GM21528 (cell line): ENCODE measurements around the gene TGOLN2.

Source experiments
- ATAC-seq: cut with Tn5 transposase; IDR thresholded peaks from one replicate; pipeline ENCODE4 v1.9.1; 2021; ENCODE audit warnings: mild to moderate bottlenecking, moderate library complexity; ENCODE audit not compliant: unreplicated experiment, low FRiP score

The TGOLN2 gene

GRCh38 chr2:85310330-85310729 is 17.5 kb downstream of the TGOLN2 start:
- no peak for ATAC-seq

DNA sequence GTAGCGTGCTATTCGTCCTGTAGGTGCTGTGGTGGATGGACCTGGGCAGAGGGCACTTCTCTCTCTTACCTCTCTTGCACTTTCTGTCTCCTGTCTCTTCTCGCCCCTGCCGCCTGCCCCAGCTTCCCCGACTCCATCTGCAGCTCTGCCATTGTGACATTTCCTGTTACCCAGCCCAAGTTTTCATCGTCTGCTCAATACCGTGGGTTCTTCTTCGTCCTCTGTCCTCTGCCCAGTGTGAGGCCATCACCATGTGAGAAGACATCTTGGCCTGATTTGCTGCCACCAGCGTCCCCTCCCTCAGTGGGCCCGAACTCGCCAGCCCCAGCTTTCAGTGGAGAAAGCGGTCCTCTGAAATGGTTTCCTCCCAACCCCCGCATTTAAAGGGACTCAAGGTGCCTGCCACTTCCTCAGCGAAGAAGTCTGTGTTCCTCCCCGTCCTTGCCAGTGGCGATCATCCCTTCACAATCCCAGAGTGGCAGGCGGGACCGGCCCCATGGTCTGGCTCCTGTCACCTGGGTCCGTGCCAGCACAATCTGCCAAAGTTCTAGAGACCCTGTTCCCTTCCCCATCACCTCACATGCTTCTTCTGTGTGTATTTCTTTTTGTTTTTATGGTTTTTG is 18.0 kb downstream of the TGOLN2 start:
- ATAC-seq, result no peak

GRCh38 chr2:85308896-85309555 is 18.8 kb downstream of the TGOLN2 start:
- ATAC-seq, result no peak

DNA sequence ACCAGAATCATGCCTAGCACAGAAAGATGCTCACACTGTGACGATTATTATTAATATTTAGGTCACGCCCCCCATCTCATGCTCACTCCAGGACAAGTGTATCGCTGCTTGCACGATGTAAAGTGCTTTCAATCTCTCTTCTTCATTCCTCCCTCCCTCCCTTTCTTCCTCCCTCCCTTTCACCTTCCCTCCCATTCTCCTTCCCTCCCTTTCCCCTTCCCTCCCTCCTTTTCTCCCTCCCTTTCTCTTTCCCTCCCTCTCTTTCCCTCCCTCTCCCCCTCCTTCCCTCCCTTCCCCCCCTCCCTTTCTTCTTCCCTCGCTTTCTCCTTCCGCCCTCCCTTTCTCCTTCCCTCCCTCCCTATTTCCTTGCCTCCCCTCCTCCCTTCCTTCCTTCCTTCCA is 19.6 kb downstream of the TGOLN2 start:
- no peak for ATAC-seq

DNA sequence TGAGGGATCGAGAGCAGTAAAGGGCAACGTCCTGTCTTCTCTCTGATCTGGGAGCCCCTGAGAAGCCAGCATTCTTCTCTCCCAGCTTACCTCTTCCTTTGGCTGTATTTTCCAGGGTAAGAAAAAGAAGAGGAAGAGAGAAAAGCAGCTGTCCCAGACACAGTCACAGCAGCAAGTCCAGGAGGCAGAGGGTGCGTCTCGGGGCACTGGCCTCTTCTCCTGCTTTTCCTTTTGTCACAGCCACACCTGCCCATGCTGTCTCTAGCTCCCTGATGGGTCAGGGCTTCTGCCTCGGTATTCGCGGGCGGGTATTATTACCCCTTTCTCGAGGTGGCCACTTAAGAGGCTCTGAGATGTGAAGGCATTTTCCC is 20.3 kb downstream of the TGOLN2 start:
- no peak for ATAC-seq

DNA sequence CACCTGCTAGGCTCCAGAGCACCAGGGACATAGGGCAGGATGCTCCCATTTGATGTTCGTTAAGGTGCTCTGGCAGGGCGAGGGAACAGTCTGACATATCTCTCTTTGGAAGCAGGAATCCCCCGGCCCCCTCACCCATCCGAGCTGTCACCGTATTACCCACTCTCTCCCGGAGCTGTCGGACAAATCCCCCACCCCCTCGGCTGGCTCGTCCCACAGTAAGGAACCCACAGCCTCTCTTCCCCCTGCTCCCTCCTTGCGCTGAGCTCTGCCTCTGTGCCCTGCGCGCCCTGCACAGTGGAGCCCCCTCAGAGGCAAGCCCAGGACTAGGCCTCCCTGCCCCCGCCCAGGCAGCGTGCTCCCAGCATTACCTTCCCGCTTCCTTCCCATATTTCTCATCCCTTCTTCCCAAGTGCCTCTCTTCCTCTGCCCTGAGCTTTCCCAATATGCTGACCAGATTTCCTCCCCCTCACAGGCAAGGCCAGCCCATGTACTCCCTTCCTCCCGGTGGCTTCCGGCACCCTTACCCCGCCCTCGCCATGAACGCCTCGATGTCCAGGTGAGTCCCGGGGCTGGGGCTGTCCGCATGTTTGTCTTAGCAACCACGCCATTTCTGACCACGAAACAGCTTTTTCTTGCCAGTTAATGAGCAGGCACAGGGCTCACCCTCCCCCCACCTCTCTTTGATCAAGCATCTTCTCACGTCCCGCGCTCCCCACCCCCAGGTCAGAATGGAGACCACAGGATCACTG is 23.8 kb downstream of the TGOLN2 start:
- ATAC-seq, result no peak

DNA sequence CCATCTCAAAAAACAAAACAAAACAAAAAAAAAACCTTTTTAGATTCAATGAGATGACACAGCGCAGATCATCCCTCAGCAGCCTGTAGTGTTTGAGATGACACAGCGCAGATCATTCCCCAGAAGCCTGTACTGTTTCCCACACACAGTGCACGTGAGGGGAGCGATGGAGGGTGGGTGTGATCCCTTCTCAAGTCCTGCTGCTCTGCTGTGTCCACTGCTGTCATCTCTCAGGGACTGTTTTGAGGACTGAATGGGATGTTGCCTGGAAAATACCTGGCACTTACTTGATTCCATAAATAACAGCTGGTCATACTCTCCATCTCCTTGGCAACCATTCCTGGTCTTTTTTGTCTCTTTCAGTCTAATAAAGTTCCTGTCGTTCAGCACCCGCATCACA is 25.7 kb downstream of the TGOLN2 start:
- ATAC-seq, result no peak

- ATAC-seq, result no peak
These were observed 36.3 kb downstream of the TGOLN2 start for GRCh38 chr2:85291425-85292023.

DNA sequence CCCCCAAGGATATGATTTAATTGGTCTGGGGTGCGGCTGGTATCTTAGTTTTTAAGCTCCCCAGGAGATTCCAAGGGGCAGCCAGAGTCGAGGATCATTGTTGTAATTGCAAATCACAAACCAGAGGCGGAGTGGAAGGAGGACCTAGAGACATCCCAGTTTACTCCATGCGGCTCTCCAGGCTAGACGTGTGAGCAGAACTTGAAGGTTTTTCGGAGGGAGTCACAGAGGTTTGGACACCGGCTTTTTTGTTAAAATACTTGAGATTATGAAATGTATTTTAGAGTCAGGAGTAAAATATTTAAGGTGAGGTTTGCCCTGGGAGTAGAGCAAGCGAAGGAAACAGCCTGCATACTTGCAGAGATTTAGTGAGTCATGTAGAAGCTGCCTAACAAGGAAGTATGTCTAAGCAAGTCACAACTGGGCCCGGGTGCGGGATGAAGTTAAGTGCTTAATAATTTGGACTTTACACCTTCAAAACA is 39.5 kb downstream of the TGOLN2 start:
- ATAC-seq, result no peak

GRCh38 chr2:85287721-85288120 is 40.1 kb downstream of the TGOLN2 start:
- ATAC-seq, result no peak

GRCh38 chr2:85286918-85287317 is 40.9 kb downstream of the TGOLN2 start:
- ATAC-seq, result no peak

- ATAC-seq, result no peak
These were observed 44.1 kb downstream of the TGOLN2 start for GRCh38 chr2:85283641-85284040.

- no peak for ATAC-seq
These were observed 44.9 kb downstream of the TGOLN2 start for GRCh38 chr2:85282914-85283313.

- no peak for ATAC-seq
These were observed 46.2 kb downstream of the TGOLN2 start for GRCh38 chr2:85281553-85281952.

- no peak for ATAC-seq
These were observed 49.4 kb downstream of the TGOLN2 start for GRCh38 chr2:85278361-85278760.

- ATAC-seq, result no peak
These were observed 50.2 kb downstream of the TGOLN2 start for GRCh38 chr2:85277416-85278158.

GRCh38 chr2:85276571-85277118 is 51.1 kb downstream of the TGOLN2 start:
- no peak for ATAC-seq

DNA sequence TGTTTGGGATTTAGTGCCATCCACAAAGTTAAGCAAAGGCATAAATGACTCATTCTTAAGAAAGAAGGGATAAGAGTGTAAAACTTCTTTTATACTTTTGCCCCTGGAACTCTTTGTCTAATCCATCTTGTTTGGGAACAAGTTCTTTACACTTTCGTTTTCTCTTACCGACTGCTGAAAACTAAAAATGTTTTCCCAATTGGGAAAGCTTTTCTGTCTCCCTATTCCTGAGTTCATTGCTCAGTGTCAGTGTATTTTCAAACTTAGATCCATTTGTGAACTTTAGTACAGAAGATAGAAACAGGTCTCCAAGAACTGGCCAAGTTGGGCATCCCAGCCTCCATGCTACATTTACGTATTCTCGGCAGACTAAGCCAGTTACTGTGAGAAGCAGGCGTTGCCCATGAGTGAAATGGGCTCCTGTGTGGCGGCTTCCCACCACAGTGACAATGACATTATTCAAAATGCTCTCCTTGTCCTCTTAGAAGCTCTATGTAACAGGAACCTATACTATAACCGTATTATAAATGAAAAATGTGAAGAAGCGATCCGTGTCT is 51.7 kb downstream of the TGOLN2 start:
- no peak for ATAC-seq

DNA sequence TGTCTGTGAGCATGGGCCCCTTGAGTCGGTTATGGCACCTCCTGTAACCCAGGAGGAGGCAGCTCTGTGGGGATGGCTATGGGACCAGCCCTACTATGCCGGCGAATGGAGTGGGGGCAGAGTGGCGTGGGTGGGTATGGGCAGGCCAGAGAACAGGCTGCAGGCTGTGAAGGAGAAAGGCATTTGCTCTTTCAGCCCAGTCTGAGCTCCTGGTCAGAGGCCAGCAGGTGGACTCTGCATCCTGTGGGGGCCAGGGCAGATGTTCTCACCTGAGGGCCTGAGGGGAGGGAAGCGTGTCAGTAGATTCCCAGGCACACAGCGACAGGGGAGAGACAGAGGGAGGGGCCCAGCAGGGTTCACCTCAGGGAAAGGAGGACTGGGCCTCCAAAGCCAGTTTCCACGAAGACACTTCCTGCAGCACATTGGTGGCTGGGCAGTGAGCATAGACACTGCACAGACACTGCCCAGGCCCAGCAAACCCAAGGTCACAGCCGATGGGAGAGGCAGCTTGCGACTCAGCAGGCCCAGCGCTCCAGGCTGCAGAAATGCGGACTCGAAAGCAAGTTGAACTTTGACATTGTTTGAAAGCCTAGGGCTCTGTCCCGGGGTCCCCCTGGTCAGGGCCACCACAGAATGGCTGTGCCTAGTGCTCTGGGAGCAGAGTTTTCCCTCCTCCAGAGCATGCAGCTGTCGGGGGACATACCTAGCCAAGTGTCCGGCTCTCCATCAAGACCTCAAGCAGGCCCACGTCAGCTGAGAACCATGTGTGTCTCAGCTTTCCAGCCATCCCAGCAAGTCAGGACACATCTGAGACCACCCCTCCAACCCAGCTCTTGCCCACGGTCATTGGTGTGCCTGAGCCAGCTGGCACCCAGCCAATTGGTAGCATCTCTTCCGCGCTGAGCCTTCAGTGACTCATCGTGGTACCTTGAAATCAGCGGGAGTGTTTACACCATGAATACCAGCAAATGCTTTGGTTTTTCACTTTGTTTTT is 53.8 kb downstream of the TGOLN2 start:
- ATAC-seq, result no peak
